NOMO-1 (cell line): Measurements from ENCODE around the gene GRK4.
"Not testable (repeated sequence)": the region's sequence is repeated elsewhere in the genome, so short reads cannot be mapped to it uniquely, and the experiment has no call there.

Experiments
- DNase-seq, 2 experiments: peaks; one replicate each; lab custom pipeline; 2025; ENCODE audit not compliant: unreplicated experiment in 2 of 2; lab: John Stamatoyannopoulos, UW

Gene GRK4

GRCh38 chr4:2940267-2941137 is 22.9 kb upstream of the GRK4 start:
- DNase-seq: no peak

GRCh38 chr4:2941138-2942036 is 22.0 kb upstream of the GRK4 start:
- DNase-seq: no peak

GRCh38 chr4:2942037-2942531 is 21.3 kb upstream of the GRK4 start:
- no peak for DNase-seq

- no peak for DNase-seq
Observed at GRCh38 chr4:2942532-2943363, 20.6 kb upstream of the GRK4 start.

GRCh38 chr4:2943364-2944090 is 19.8 kb upstream of the GRK4 start:
- no peak for DNase-seq

GRCh38 chr4:2944091-2944482 is 19.3 kb upstream of the GRK4 start:
- no peak for DNase-seq

GRCh38 chr4:2944586-2945526 is 18.5 kb upstream of the GRK4 start:
- no peak for DNase-seq

- DNase-seq: not testable (repeated sequence)
Observed at GRCh38 chr4:2945619-2946604, 17.5 kb upstream of the GRK4 start.

- DNase-seq: no peak
Observed at GRCh38 chr4:2946812-2947600, 16.4 kb upstream of the GRK4 start.

- no peak for DNase-seq
Observed at GRCh38 chr4:2947926-2948325, 15.4 kb upstream of the GRK4 start.

- DNase-seq: no peak
Observed at GRCh38 chr4:2948895-2949781, 14.2 kb upstream of the GRK4 start.

- no peak for DNase-seq
Observed at GRCh38 chr4:2949782-2950125, 13.6 kb upstream of the GRK4 start.

GRCh38 chr4:2950221-2950989 is 13.0 kb upstream of the GRK4 start:
- no peak for DNase-seq

- no peak for DNase-seq
Observed at GRCh38 chr4:2953496-2953895, 9.9 kb upstream of the GRK4 start.
